ENCODE data around the gene GID8. TPM values are rescaled to one million over a fixed set of nuclear protein-coding genes. Genes with fewer than 3 reads are reported as not detected.
A peak's percentile ranks its signal among the peaks of the same experiment; 100 is the strongest.

GID8 gene
- total and polyA plus RNA-seq, 2 of the 13 experiments (the other 11 are each of a cell fraction or from before 2014, with no cell fraction given): 39.6 to 59.8 TPM

DNA sequence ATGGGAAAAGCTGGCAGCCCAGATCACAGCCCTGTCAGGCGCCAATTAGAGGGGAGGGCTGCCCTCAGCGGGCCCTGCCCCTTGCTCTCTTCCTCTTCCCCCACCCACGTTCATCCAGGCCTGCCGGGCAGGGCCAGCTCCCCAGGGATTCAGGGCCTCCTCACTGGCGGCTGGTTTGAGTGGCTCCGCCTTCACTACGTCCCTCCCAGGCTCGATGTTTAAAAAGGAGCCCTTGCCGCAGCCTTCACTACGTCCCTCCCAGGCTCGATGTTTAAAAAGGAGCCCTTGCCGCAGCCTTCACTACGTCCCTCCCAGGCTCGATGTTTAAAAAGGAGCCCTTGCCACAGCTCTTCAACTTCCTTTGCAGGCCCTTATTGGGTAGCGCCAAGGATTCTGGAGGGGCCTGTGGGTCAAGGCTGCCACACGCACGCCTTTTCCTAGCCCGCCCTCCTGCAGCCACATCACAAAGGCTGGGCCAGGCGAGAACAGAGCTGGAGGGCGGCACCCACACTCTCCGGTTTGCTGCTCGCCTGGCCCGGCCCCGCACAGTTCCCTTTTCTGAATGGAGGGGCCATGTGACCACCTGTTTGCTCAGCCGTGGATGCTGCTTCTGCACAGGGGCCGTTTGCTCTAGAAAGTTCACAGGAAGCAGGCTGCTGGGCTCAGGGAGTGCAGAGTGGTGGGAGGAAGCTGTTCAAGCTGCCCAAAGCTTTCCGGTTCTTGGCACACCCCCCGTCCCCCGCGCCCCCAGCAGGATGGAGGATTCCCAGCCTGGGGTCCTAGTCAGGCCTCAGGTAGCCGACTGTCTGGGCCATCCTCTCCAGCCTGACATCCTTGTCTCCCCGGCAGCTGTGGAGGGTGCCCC, 16.1 kb downstream of the GID8 start (continued):
- TF ChIP-seq SRSF9 (IDR thresholded peaks at IDR 0.05; ENCODE audit: borderline replicate concordance, insufficient read depth, low read depth, low read length, poor library complexity, severe bottlenecking): no peak
- no peak for TF ChIP-seq FOXM1 (CRISPR knock-in tag; IDR thresholded peaks at IDR 0.05)
- TF ChIP-seq, protein P1, sequence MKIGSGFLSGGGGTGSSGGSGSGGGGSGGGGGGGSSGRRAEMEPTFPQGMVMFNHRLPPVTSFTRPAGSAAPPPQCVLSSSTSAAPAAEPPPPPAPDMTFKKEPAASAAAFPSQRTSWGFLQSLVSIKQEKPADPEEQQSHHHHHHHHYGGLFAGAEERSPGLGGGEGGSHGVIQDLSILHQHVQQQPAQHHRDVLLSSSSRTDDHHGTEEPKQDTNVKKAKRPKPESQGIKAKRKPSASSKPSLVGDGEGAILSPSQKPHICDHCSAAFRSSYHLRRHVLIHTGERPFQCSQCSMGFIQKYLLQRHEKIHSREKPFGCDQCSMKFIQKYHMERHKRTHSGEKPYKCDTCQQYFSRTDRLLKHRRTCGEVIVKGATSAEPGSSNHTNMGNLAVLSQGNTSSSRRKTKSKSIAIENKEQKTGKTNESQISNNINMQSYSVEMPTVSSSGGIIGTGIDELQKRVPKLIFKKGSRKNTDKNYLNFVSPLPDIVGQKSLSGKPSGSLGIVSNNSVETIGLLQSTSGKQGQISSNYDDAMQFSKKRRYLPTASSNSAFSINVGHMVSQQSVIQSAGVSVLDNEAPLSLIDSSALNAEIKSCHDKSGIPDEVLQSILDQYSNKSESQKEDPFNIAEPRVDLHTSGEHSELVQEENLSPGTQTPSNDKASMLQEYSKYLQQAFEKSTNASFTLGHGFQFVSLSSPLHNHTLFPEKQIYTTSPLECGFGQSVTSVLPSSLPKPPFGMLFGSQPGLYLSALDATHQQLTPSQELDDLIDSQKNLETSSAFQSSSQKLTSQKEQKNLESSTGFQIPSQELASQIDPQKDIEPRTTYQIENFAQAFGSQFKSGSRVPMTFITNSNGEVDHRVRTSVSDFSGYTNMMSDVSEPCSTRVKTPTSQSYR (CRISPR knock-in tag; IDR thresholded peaks at IDR 0.05; ENCODE audit: borderline replicate concordance): no peak; the same call in 1 of the 2 replicates
- TF ChIP-seq ELF3 (CRISPR knock-in tag; IDR thresholded peaks at IDR 0.05): peak; percentile 89; the same call in 1 of the 2 replicates
- peak; percentile 57; the same call in 1 of the 2 replicates for TF ChIP-seq ZNF143 (CRISPR knock-in tag; IDR thresholded peaks at IDR 0.05)
- 0 out of 2 replicates have a peak, but pooled peaks have one; percentile 53 for TF ChIP-seq HNF4A (CRISPR knock-in tag; IDR thresholded peaks at IDR 0.05)
- peak; percentile 100 for TF ChIP-seq ZNF878 (CRISPR knock-in tag; IDR thresholded peaks at IDR 0.05)
- no peak; the same call in 1 of the 2 replicates for TF ChIP-seq ZBTB21 (CRISPR knock-in tag; IDR thresholded peaks at IDR 0.05)
- TF ChIP-seq AGO2 (optimal IDR thresholded peaks at IDR 0.05; ENCODE audit: low read depth, low read length): no peak
- TF ChIP-seq ZSCAN31 (CRISPR knock-in tag; IDR thresholded peaks at IDR 0.05; ENCODE audit: low read depth): peak; percentile 98
- TF ChIP-seq ARID5B (CRISPR knock-in tag; IDR thresholded peaks at IDR 0.05): peak; percentile 73; the same call in 1 of the 2 replicates
- TF ChIP-seq ZNF7 (CRISPR knock-in tag; IDR thresholded peaks at IDR 0.05): no peak
- TF ChIP-seq ZNF20 (CRISPR knock-in tag; IDR thresholded peaks at IDR 0.05): no peak; the same call in 1 of the 2 replicates
- no peak for TF ChIP-seq RFX1 (IDR thresholded peaks at IDR 0.05)
- TF ChIP-seq MIXL1 (CRISPR knock-in tag; IDR thresholded peaks at IDR 0.05): no peak; the same call in none of the 2 replicates
- TF ChIP-seq TIGD3 (CRISPR knock-in tag; IDR thresholded peaks at IDR 0.05; ENCODE audit: borderline replicate concordance): peak; percentile 95
- no peak for TF ChIP-seq THYN1 (CRISPR knock-in tag; IDR thresholded peaks at IDR 0.05; ENCODE audit: borderline replicate concordance, low read depth)
- no peak; the same call in 1 of the 2 replicates for TF ChIP-seq ZNF503 (CRISPR knock-in tag; IDR thresholded peaks at IDR 0.05)
- peak; percentile 85 for TF ChIP-seq THAP11 (CRISPR knock-in tag; IDR thresholded peaks at IDR 0.05)
